Suprapubic skin (tissue), 4 donors: ENCODE data around the gene WFDC9. TPM values are rescaled to one million over a fixed set of nuclear protein-coding genes. Genes with fewer than 3 reads are reported as not detected.
"Not testable (repeated sequence)": the region's sequence is repeated elsewhere in the genome, so short reads cannot be mapped to it uniquely, and the experiment has no call there.

Experiments used
- DNase-seq, 2 donors: peaks; one replicate each; pipeline ENCODE4 v3.0.0-alpha.2; 2019; ENCODE audit warnings: low spot score in 2 of 2
- H3K27ac ChIP-seq: fragments of 200-600 bp; sonication (generic); one replicate; pipeline ENCODE4 v1.5.1; 2019
- H3K27me3 ChIP-seq: fragments of 200-600 bp; sonication (generic); one replicate; pipeline ENCODE4 v1.5.1; 2019
- H3K36me3 ChIP-seq: fragments of 200-600 bp; sonication (generic); one replicate; pipeline ENCODE4 v1.5.1; 2019
- H3K4me1 ChIP-seq: fragments of 200-600 bp; sonication (generic); one replicate; pipeline ENCODE4 v1.5.1; 2019
- H3K4me3 ChIP-seq: fragments of 200-600 bp; sonication (generic); one replicate; pipeline ENCODE4 v1.5.1; 2019; ENCODE audit warnings: mild to moderate bottlenecking
- H3K9me3 ChIP-seq: fragments of 200-600 bp; sonication (generic); one replicate; pipeline ENCODE4 v1.5.1; 2019
- EP300 ChIP-seq: sonication (generic); formaldehyde crosslinking; IDR thresholded peaks from one replicate; pipeline ENCODE4 v1.6.1; 2017; ENCODE audit warnings: antibody characterized with exemption
- POLR2A ChIP-seq, 2 donors: fragments of 450-650 bp; IDR thresholded peaks; one replicate each; pipeline ENCODE4 v1.6.1; 2017; ENCODE audit warnings: antibody characterized with exemption in 2 of 2, mild to moderate bottlenecking in 2 of 2, moderate library complexity in 2 of 2
- POLR2AphosphoS5 ChIP-seq, 3 donors: sonication (generic); formaldehyde crosslinking; IDR thresholded peaks; one replicate each; pipeline ENCODE4 v1.6.1; 2017; ENCODE audit warnings: antibody characterized with exemption in 3 of 3
- WGBS: methylation state at CpG from one replicate; pipeline ENCODE4 v1.1.5; 2018; 5-methylcytosine and 5-hydroxymethylcytosine counted together
- total RNA-seq, 4 donors: library from RNA; depleted of rRNA; stranded (reverse); fragments of >200 nt; gene quantifications; one replicate each; pipeline ENCODE4 v1.1.0, GENCODE V29; 2016
- TF ChIP-seq, protein P1 (sequence below), 2 donors: fragments of 200-600 bp in 1 of 2; fragments of 450-650 bp in 1 of 2; sonication (generic) in 1 of 2; IDR thresholded peaks; one replicate each; pipeline ENCODE4 v1.5.1; 2016 to 2019; ENCODE audit warnings: antibody characterized with exemption in 2 of 2, mild to moderate bottlenecking in 1 of 2, moderate library complexity in 1 of 2

Gene WFDC9
- total RNA-seq: not detected

- Histone ChIP-seq H3K36me3 (no peaks in the 10 kb centered on the region), H3K9me3 (no peaks in the 10 kb centered on the region), H3K27ac (no peak within 1 kb of the TSS), H3K4me3 (no peak within 1 kb of the TSS), H3K27me3 (peaks cover 8% of the 10 kb centered on the region), H3K4me1 (no peaks in the 10 kb centered on the region)
- no peak for DNase-seq
- 80% methylated on average over 4 of the region's 4 CpGs for WGBS
- TF ChIP-seq POLR2AphosphoS5 (IDR thresholded peaks at IDR 0.05) (no peak), POLR2A (IDR thresholded peaks at IDR 0.05) (no peak), EP300 (no peak)
- TF ChIP-seq, protein P1, sequence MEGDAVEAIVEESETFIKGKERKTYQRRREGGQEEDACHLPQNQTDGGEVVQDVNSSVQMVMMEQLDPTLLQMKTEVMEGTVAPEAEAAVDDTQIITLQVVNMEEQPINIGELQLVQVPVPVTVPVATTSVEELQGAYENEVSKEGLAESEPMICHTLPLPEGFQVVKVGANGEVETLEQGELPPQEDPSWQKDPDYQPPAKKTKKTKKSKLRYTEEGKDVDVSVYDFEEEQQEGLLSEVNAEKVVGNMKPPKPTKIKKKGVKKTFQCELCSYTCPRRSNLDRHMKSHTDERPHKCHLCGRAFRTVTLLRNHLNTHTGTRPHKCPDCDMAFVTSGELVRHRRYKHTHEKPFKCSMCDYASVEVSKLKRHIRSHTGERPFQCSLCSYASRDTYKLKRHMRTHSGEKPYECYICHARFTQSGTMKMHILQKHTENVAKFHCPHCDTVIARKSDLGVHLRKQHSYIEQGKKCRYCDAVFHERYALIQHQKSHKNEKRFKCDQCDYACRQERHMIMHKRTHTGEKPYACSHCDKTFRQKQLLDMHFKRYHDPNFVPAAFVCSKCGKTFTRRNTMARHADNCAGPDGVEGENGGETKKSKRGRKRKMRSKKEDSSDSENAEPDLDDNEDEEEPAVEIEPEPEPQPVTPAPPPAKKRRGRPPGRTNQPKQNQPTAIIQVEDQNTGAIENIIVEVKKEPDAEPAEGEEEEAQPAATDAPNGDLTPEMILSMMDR (IDR thresholded peaks at IDR 0.05): no peak
Observed at GRCh38 chr20:45631184-45631583, at the start of gene WFDC9. Gene WFDC9, minus strand, starts transcription at chr20:45631284. Its CDS starts 21,103 bp downstream, at chr20:45610181.

DNA sequence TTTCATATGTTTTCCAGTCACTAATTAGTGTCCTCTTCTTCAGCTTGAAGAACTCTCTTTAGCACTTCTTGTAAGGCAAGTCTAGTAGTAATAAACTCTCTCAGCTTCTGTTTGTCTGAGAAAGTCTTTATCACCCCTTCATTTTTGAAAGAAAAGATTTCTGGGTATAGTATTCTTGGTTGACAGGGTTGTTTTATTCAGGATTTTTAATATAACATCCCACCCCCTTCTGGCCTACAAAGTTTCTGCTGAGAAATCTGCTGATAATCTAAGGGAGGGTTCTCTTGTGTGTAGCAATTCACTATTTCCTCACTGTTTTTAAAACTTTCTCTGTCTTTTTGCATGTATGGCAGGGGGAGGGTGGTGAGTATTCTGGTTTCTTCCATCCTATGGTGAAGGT lies 48.6 kb upstream of the WFDC9 start:
- no peaks in the 10 kb centered on the region for H3K4me1 ChIP-seq
- H3K36me3 ChIP-seq: no peaks in the 10 kb centered on the region
- DNase-seq: no peak
- TF ChIP-seq, protein P1 (IDR thresholded peaks at IDR 0.05): no peak
- TF ChIP-seq POLR2AphosphoS5 (IDR thresholded peaks at IDR 0.05) (no peak), EP300 (no peak)
- peaks cover 13% of the 10 kb centered on the region for H3K27me3 ChIP-seq
- no peak overlapping the region for H3K27ac ChIP-seq
- peaks cover 26% of the 10 kb centered on the region for H3K9me3 ChIP-seq
- no peak overlapping the region for H3K4me3 ChIP-seq

GRCh38 chr20:45672765-45673164 lies 41.7 kb upstream of the WFDC9 start:
- H3K36me3 ChIP-seq: no peaks in the 10 kb centered on the region
- TF ChIP-seq POLR2A (IDR thresholded peaks at IDR 0.05): no peak
- TF ChIP-seq, protein P1 (IDR thresholded peaks at IDR 0.05): no peak
- no peak for TF ChIP-seq EP300
- TF ChIP-seq POLR2AphosphoS5 (IDR thresholded peaks at IDR 0.05): no peak
- peaks cover 2% of the 10 kb centered on the region for H3K9me3 ChIP-seq
- H3K27ac ChIP-seq: no peak overlapping the region
- DNase-seq: no peak
- no peaks in the 10 kb centered on the region for H3K4me1 ChIP-seq
- no peak overlapping the region for H3K4me3 ChIP-seq
- peaks cover 3% of the 10 kb centered on the region for H3K27me3 ChIP-seq

DNA sequence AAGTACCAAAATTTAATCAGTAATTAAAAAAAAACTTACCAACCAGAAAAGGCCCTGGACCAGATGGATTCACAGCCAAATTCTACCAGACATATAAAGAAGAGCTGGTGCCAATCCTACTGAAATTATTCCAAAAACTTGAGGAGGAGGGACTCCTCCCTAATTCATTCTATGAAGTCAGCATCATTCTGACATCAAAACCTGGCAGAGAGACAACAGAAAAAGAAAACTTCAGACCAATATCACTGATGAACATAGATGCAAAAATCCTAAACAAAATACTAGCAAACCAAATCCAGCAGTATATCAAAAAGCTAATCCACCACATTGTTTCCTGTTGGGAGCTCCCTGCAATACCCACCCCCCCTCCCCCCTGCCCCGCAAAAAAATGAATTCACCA lies 39.1 kb upstream of the WFDC9 start, which contains the start of gene WFDC11:
Gene WFDC11, minus strand, starts transcription at position 101 of the 400 bp plus-strand sequence. CDS start 19,639 bp downstream, outside the sequence.
- Histone ChIP-seq H3K36me3 (no peaks in the 10 kb centered on the region), H3K9me3 (no peaks in the 10 kb centered on the region)
- WGBS: 86% methylated on average over 1 of the region's 1 CpG

GRCh38 chr20:45657038-45657437 lies 26.0 kb upstream of the WFDC9 start:
- DNase-seq: not testable (repeated sequence)

More for the DNA sequence above, 39.1 kb upstream of the WFDC9 start, which contains the start of gene WFDC11:
- Histone ChIP-seq H3K4me1 (no peaks in the 10 kb centered on the region), H3K27me3 (peaks cover 6% of the 10 kb centered on the region), H3K27ac (no peak within 1 kb of the TSS), H3K4me3 (no peak within 1 kb of the TSS)
- no peak for TF ChIP-seq EP300
- no peak for TF ChIP-seq POLR2A (IDR thresholded peaks at IDR 0.05)
- TF ChIP-seq POLR2AphosphoS5 (IDR thresholded peaks at IDR 0.05): no peak
- TF ChIP-seq, protein P1 (IDR thresholded peaks at IDR 0.05): no peak
- DNase-seq: no peak

DNA sequence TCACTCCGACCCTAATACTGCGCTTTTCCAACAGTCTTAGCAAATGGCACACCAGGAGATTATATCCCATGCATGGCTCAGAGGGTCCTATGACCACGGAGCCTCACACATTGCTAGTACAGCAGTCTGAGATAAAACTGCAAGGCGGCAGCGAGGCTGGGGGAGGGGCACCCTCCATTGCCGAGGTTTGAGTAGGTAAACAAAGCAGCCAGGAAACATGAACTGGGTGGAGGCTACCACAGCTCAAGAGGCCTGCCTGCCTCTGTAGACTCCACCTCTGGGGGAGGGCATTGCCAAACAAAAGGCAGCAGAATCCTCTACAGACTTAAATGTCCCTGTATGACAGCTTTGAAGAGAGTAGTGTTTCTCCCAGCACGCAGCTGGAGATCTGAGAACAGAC lies 20.6 kb upstream of the WFDC9 start:
- WGBS: 84% methylated on average over 7 of the region's 7 CpGs
- not testable (repeated sequence) for H3K4me3 ChIP-seq, H3K27ac ChIP-seq, H3K4me1 ChIP-seq, H3K27me3 ChIP-seq, H3K9me3 ChIP-seq, H3K36me3 ChIP-seq, DNase-seq

More at GRCh38 chr20:45657038-45657437, 26.0 kb upstream of the WFDC9 start:
- not testable (repeated sequence) for H3K27ac ChIP-seq, H3K27me3 ChIP-seq, H3K4me3 ChIP-seq, H3K9me3 ChIP-seq, H3K4me1 ChIP-seq, H3K36me3 ChIP-seq
- WGBS: 94% methylated on average over 2 of the region's 3 CpGs
